B cell (primary cell): ENCODE data around the gene RNASE7. TPM values are rescaled to one million over a fixed set of nuclear protein-coding genes. Genes with fewer than 3 reads are reported as not detected.

Experiments
- polyA plus RNA-seq: library from polyadenylated mRNA; depleted of rRNA; stranded (reverse); fragments of >200 nt; gene quantifications from 2 replicates; pipeline ENCODE4 v1.2.3, GENCODE V29; 2012
- total RNA-seq, 2 donors: library from RNA; stranded (reverse); fragments of 120-200 nt in 1 of 2; gene quantifications; 1 replicate in 1 of 2; 2 replicates in 1 of 2; pipeline versions ENCODE4 v1.2.3 to v1.2.4, GENCODE V29; 2013 to 2022

The RNASE7 gene
- total and polyA plus RNA-seq, 2 donors (not counting 1 experiment from before 2014, with no cell fraction given) = not detected

Other genes starting within 250 kb of the RNASE7 start
- 0.81 TPM in 1 of 2 replicates, not detected in the other for gene RNASE1, start 239.5 kb upstream of the RNASE7 start, total RNA-seq
- gene RNASE1, start 239.5 kb upstream of the RNASE7 start, polyA plus RNA-seq = 0.25 and 1.5 TPM in 2 replicates
- not detected in 2 replicates for gene RNASE3, start 151.0 kb upstream of the RNASE7 start, total RNA-seq
- gene RNASE3, start 151.0 kb upstream of the RNASE7 start, polyA plus RNA-seq = not detected in 2 replicates
- gene RNASE2, start 86.9 kb upstream of the RNASE7 start, total RNA-seq = not detected in 2 replicates
- 0.54 TPM in 1 of 2 replicates, not detected in the other for gene RNASE2, start 86.9 kb upstream of the RNASE7 start, polyA plus RNA-seq
- 116 and 118 TPM in 2 replicates for gene METTL17, start 52.4 kb upstream of the RNASE7 start, total RNA-seq
- 184 and 201 TPM in 2 replicates for gene METTL17, start 52.4 kb upstream of the RNASE7 start, polyA plus RNA-seq
- 0.25 and 0.51 TPM in 2 replicates for gene SLC39A2, start 43.1 kb upstream of the RNASE7 start, total RNA-seq
- 0.07 and 0.20 TPM in 2 replicates for gene SLC39A2, start 43.1 kb upstream of the RNASE7 start, polyA plus RNA-seq
- 9.5 and 10.2 TPM in 2 replicates for gene NDRG2, start 17.3 kb upstream of the RNASE7 start, total RNA-seq
- 9.8 and 11.8 TPM in 2 replicates for gene NDRG2, start 17.3 kb upstream of the RNASE7 start, polyA plus RNA-seq
- gene TPPP2, start 12.1 kb upstream of the RNASE7 start, total RNA-seq = not detected in 2 replicates
- gene TPPP2, start 12.1 kb upstream of the RNASE7 start, polyA plus RNA-seq = not detected in 2 replicates
- not detected in 2 replicates for gene RNASE13, start 7.6 kb upstream of the RNASE7 start, total RNA-seq
- gene RNASE13, start 7.6 kb upstream of the RNASE7 start, polyA plus RNA-seq = not detected in 2 replicates
- not detected in 2 replicates for gene RNASE8, start 15.5 kb downstream of the RNASE7 start, total RNA-seq
- gene RNASE8, start 15.5 kb downstream of the RNASE7 start, polyA plus RNA-seq = not detected in 2 replicates
- 1.7 and 2.3 TPM in 2 replicates for gene ARHGEF40, start 27.9 kb downstream of the RNASE7 start, total RNA-seq
- 0.53 and 1.0 TPM in 2 replicates for gene ARHGEF40, start 27.9 kb downstream of the RNASE7 start, polyA plus RNA-seq
- gene ZNF219, start 56.3 kb downstream of the RNASE7 start, total RNA-seq = 3.5 and 6.4 TPM in 2 replicates
- 3.3 and 6.3 TPM in 2 replicates for gene ZNF219, start 56.3 kb downstream of the RNASE7 start, polyA plus RNA-seq
- not detected in 2 replicates for gene TMEM253, start 58.7 kb downstream of the RNASE7 start, total RNA-seq
- not detected in 2 replicates for gene TMEM253, start 58.7 kb downstream of the RNASE7 start, polyA plus RNA-seq
- gene OR5AU1, start 113.7 kb downstream of the RNASE7 start, total RNA-seq = not detected in 2 replicates
- not detected in 2 replicates for gene OR5AU1, start 113.7 kb downstream of the RNASE7 start, polyA plus RNA-seq
- 496 and 497 TPM in 2 replicates for gene HNRNPC, start 227.1 kb downstream of the RNASE7 start, total RNA-seq
- 358 and 518 TPM in 2 replicates for gene HNRNPC, start 227.1 kb downstream of the RNASE7 start, polyA plus RNA-seq
- gene RPGRIP1, start 237.7 kb downstream of the RNASE7 start, total RNA-seq = 0.86 and 0.87 TPM in 2 replicates
- 0.22 and 0.39 TPM in 2 replicates for gene RPGRIP1, start 237.7 kb downstream of the RNASE7 start, polyA plus RNA-seq